ENCODE measurements around the gene URB1.

Gene URB1

GRCh38 chr21:32336711-32337110, 56.1 kb downstream of the URB1 start:
- DNase-seq = no peak

GRCh38 chr21:32335601-32336575, 56.9 kb downstream of the URB1 start:
- no peak for DNase-seq

DNA sequence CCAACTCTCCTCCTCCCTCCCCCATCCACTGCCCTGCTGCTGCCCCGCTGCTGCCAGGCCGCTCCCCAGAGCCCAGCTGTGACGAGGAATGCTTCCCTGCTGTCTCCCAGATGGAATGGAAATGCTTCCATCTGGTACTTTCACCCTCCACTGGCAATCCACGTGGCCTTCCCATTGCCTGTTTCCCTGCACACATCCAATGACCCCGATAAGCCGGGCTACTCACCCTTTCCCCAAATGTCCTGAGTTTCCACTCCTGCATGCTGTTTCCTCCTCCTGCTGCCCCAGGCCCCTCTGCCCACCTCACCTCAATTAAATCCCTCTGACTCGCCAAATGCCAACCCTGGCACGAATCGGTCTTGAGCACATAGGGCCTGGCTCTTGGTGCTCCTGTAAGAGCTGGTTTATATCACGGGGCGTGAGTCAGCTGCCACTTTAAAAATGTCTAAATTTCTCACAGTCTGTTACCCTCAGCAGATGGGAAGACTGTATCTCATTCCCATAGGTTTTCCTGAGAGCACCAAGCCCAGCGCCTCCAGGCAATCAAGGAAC, 57.8 kb downstream of the URB1 start:
- no peak for DNase-seq

DNA sequence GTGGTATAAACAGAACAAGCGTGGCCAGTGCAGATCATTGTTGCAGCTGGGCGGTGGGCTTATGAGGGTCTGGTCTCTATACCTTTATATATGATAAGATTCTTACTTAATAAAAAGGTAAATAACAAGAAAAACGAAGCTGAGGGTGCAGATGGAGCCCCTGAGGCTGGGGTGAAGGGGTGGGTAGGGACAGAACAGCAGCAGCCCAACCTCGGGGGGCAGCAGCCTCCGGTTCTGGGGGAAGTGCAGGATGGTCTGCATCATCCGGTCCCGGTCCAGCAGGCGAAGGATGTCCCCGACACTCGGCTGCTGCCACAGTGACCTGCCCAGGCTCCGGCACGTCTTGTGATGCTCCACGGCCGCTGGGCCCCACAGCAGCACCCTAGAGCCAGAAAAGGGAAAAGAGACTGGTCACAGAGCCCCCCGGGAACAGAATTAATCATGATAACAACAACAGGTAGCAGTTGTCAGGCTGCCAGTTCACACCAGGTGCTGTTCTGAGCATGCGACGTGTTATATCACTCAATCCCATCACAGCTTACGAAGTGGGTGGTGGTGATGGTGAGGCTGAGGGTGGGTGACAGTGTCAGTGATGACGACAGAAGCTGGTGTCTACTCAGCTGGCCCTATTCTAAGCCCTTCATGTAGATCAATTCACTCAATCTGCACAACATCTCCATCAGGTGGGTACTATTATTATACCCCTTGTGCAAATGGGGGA, 58.7 kb downstream of the URB1 start:
- DNase-seq = no peak

DNA sequence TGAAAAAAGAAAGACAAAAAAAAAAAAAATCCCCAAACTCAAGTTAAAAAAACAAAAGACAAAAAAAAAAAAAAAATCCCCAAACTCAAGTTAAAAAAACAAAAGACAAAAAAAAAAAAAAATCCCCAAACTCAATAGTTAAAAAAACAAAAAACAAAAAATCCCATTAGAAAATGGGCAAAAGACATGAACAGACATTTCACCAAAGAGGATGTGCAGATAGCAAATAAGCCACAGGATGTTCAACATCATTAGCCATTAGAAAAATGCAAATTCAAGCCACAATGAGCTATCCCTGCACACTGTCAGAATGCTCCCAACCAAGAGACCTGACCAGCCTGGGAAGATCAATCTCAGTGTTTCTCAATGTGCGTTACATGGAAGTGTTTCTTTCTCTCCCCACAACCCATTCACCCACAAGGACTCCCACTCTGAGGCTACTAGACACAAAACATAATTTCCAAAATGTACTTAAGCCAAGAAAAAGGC, 60.3 kb downstream of the URB1 start:
- no peak for DNase-seq

DNA sequence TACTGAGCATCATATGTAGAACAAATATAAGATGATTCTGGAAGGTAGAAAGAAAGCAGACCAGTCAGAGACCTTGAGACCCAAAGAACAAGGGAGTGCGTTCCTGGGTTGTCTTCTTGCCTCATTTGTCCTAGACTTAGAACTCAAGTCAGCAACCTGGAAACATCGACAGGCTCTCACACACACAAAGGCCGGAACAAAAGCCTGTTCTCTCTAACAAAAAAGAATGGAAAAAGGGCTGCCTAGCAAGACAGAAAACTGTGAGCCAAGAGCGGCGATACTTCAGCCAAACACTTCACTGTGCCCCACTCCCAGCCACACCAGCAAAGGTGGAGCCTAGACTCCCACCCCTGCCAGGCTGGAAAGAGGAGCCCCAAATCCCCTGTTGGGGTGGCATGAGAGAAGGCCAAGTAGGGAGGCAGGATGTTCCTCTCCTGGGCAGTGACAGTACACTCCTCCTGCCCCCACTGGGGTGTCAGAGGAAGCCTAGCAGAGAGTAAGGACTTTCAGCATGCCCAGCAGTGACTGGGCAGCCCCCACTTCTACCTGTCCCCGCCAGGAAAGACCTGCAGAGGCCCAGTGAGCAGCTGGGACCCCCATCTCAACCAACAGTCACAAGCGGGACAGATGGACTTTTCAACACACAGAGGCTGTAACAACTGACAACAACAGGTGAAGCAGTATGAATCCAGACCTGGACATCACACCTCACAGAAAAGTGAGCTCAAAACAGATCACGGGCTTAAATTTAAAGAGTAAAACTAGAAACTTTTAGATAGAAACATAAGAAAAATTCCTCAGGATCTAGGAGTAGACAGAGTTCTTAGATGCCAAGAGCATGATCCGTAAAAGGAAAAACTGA, 61.1 kb downstream of the URB1 start:
- DNase-seq = no peak

DNA sequence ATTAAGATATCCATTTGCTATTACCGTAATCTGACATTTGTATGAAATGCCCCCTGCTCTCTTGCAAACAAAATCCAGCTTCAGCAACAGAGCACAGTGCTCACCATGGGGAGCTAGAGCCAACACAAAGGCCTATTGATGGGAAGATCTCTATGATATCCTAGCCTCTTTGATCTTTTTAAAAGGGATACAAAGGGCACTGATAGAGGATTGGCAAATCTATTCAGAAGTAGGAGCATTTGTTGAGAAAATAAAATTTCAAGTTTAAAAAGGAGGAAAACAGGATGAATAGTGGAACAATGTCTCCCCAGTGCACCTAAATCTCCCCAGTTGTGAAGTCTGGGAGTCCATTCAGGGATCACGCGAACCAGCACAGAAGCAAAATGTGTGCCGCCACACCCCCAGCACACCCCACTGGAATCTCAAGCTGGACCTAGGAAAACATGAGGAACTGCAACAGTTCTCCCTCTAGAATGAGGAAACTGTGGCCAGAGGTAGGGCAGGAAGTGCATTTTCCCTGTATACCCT, 62.0 kb downstream of the URB1 start:
- DNase-seq = no peak

DNA sequence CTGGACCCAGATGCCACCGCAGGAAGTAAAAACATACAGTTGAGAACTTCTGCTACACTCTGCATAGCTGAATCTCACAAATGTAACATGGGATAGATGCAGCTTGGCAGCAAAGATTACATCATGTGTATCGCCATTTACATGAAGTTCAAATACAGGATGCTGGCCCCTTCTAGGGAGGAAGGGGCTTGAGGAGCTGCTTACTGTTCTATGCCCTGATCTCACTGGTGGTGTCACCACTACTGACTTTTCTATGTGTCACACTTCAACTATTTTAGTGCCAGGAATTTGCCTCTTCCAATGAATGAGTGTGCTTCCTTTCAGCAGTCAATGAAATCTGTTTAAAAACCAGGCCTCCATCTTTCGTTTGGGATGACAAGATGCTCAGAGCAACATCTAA, 63.0 kb downstream of the URB1 start:
- no peak for DNase-seq

DNA sequence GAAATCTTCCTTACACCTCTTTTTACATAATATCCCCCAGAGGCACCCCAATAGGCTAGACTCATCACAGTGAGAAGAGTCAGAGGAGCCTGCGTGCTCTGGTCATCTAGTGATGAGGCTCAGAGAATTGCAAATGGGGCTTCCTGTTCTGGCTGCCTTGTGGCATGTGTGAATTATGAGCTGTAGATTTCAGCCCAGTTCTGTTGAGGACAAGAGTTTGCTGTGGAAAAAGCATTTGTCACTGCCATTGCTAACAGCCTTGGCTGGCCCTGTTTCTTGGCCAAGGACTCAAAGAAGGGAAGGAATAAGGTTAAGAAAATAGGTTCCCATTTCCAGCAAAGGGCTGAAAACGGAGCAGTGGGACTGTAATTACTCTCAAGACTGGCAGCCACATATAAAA, 63.5 kb downstream of the URB1 start:
- DNase-seq = no peak

GRCh38 chr21:32328595-32328994, 64.2 kb downstream of the URB1 start:
- DNase-seq = no peak

DNA sequence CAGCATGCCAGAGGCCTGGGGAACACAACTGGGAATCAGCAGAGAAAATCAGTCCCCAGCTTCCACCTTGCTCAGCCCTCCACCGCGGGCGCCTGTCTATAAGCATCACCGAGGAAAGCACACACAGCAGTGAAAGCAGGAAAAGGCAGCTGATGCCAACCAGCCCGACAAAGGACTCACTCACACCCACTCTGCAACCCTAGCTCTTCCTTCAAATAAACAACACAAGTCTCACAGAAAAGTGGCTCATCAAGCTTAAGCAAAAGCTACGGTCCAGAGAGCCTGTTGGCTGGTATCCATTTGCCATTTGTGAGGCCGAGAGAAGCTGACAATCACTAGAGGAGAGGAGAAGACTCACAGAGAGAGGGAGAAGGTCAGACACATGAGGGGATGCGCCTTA, 67.1 kb downstream of the URB1 start:
- no peak for DNase-seq

GRCh38 chr21:32322676-32323075, 70.1 kb downstream of the URB1 start:
- no peak for DNase-seq

DNA sequence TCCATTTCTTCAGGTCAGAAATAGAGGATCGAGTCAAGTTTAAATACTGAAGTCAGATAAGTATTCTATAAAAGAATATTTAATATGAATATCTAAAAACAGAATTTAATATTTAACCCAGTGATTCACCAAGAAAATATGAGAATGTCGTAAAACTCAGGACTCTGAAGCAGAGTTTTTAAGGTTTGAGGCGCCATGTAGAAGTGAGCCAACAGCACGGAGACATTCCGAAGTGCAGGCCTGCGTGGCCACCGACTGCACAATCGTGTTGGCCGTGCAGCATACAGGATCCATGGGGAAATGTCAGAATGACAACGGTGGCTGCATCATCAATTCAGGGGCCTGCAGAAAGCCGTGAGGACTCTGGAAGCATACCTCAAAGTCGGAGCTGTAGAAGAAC, 70.7 kb downstream of the URB1 start:
- no peak for DNase-seq

- no peak for DNase-seq
Measured at GRCh38 chr21:32321480-32321879, 71.3 kb downstream of the URB1 start.

DNA sequence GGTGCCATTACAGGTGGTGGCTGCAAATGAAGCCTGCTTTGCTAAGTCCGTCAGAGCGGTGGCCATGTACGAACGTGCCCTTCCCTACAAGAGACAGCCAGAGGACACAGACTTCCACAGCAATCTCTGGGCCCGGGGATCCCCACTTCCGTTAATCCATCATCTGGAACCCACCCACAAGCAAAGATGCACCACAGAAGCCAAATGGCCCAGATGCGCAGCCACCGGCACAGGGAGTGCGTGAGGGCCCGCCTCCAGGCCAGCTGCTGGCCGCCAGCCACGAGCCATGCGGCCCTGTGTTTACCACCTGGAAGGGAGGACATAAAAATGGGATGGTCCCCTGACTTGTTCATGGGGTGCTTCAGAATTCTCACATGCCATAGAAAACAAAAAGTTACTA, 72.1 kb downstream of the URB1 start:
- DNase-seq = no peak

DNA sequence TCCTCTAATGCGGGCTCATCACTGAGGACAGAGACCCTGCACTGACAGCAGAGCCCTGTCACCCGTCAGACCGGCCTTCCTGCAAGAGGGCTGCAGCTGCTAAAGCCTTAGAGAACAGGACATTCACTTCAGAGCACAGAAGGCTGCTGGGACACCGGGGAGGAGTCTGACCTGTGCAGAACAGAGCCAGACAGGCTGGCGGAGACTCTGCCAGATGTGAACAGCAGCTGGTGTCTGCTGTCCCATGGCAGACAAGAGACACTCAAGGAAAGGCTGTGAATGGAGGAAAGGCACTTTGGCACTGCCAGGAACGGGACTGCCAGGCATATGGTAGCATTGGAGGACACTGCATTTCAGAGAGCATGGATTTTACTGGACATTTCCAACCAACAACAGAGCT, 72.8 kb downstream of the URB1 start:
- DNase-seq = no peak

DNA sequence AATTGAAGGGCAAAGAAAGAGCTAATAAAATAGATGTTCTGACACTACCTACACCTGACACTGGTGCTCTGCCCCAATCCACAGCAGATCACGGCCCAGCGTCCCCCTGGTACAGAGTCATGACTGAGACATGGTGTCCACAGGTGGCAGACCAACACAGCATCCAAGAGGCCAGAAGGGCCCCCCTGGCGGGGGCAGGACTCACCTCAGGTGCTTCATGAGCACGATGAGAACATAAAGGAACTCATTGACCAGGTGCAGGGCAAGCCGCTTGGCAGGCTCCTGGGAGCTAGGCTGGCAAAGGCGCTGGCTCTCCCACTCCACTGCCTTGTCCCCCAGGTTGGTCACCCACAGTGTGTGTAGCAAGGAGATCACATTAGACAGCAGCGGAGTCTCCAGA, 73.8 kb downstream of the URB1 start:
- DNase-seq = no peak

DNA sequence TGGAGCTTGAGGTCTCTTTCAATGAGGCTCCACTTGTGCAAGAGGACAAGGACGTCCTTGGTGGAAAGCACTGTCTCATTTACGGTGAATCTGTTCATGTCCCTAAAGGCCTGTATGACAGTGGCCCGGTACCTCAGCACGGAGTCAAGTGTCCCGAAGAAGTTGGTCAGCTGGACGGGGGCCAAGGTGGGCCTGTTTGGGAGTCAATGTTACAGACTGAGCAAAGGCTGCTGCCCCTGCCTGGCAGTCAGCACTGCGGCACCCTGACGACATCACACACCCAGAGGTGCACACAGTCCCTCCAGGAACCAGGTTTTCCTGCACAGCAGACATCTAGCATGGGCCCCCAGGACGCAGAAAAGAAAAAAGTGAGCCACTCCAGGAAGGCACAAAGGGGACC, 75.1 kb downstream of the URB1 start:
- no peak for DNase-seq

DNA sequence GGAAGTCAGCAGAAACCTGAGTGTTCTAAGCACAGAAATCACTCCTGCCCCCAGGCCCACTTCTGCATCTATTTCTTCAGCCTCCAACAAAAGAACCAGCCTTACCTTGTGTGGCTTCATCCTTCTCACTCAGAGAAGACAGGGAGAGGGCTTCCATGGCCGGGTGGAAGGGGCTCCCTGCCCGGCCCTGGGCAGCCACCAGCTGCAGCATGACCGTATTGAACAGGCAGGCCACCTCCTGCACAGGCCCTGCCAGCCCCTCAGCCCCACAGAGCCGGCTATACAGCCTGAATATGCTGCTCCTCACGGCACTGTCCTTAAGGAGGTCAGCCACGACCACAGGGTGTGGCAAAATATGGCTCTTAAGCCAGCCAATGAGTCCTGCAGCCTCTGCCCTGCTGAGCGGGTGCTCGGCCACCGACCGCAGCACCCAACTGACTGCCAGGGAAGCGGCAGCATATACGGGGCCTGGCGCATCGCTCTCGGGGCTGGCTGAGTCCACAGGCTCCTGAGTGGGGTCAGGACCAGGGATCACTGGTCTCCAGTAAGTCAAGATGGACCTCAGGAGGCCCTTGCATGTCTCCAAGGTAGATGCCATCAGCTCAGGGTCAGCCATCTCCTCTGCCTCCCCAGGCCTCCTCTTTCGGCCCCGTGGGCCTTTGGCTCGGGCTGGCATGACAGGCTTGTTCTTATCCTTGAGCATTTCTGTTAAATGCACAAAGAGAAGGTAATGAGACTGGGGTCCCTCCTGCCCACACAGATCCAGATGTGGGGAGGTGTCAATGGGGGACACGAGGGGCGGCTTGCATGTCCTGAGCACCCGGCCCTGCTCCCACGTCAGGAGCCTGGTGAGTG, 76.2 kb downstream of the URB1 start:
- DNase-seq = no peak

DNA sequence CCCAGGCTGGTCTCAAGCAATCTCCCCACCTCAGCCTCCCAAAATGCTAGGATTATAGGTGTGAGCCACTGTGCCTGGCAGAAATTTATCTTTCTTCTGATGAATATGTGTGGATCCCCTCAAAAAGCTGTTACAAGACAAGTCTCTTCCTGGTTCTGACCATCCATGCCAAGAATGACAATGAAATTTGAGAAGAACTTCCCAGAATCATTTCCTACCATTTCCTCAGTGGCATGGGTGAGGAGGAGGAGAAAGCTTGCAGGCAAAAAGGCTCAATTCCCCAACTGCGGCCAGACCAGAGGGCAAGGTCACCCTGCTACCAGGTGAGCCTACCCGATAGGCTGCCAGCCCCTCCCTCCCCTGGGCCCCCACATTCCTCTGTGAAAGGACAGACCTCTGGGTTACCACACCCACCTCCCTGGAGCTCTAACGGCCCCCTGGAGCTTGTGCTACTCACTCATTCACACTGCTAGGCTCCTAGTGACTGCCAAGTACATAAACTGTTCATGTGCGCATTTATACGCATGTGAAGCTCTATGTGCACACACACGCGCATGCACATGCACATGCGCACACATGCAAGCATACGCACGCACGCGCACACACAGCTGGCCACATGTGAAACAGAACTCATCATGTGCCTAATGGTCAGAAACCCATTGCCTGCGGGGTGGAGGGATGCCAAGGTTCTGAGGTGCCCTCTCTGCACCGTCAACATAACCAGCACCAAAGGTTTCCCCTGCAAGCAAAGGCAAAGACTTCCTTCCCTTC, 77.1 kb downstream of the URB1 start:
- DNase-seq = no peak

DNA sequence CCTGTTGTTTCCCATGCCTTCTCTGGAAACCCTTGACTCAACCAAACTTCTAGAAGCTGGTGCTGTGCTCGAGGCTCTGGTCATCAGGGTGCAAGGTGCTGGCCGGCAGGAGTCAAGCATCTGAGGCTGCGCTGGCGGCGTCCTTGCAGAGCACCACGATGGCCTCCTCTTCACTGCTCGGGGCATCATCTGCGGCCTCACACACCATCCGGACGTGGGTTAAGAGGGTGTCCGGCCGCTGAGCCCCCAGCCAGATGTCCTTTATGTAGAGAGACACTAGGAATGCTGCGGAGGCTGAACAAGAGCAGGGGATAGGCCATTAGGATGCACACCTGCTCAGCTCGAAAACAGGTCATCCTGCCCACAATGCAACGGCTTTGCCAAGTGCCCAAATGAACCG, 78.0 kb downstream of the URB1 start:
- no peak for DNase-seq

Data from KG1 (cell line).